Liver (tissue), 9 donors: Measurements from ENCODE around the gene SPRR4. TPM values are rescaled to one million over a fixed set of nuclear protein-coding genes. Genes with fewer than 3 reads are reported as not detected.

Experiments used
- DNase-seq: peaks from one replicate; pipeline ENCODE4 v3.0.0-alpha.2; 2017; ENCODE audit warnings: low spot score
- H3K27ac ChIP-seq, 2 donors: one replicate each; pipeline ENCODE4 v1.7.0; 2013; ENCODE audit warnings: inconsistent platforms in 2 of 2, low read length in 2 of 2, control low read depth in 1 of 2, low read depth in 1 of 2, mild to moderate bottlenecking in 1 of 2
- H3K27me3 ChIP-seq, 4 donors: one replicate each; pipeline versions ENCODE4 v1.6.1 to v1.7.0; 2013; ENCODE audit warnings: low read length in 3 of 4, inconsistent platforms in 1 of 4, mild to moderate bottlenecking in 1 of 4, moderate library complexity in 1 of 4; ENCODE audit not compliant: control insufficient read depth in 4 of 4, insufficient read depth in 4 of 4
- H3K36me3 ChIP-seq, 4 donors: one replicate each; pipeline versions ENCODE4 v1.6.1 to v1.7.0; 2013; ENCODE audit warnings: low read length in 3 of 4, mild to moderate bottlenecking in 3 of 4, low read depth in 1 of 4, moderate library complexity in 1 of 4; ENCODE audit not compliant: control insufficient read depth in 4 of 4, insufficient read depth in 3 of 4
- H3K4me1 ChIP-seq, 4 donors: one replicate each; pipeline versions ENCODE4 v1.6.1 to v1.7.0; 2013; ENCODE audit warnings: low read length in 3 of 4, mild to moderate bottlenecking in 3 of 4, moderate library complexity in 1 of 4; ENCODE audit not compliant: control insufficient read depth in 4 of 4, insufficient read depth in 4 of 4
- H3K4me3 ChIP-seq, 3 donors: one replicate each; pipeline versions ENCODE4 v1.6.1 to v1.7.0; 2013; ENCODE audit warnings: low read length in 3 of 3, control low read depth in 1 of 3, low read depth in 1 of 3, mild to moderate bottlenecking in 1 of 3
- H3K9ac ChIP-seq, 2 donors: one replicate each; pipeline ENCODE4 v1.7.0; 2013; ENCODE audit warnings: low read length in 2 of 2, mild to moderate bottlenecking in 2 of 2, moderate library complexity in 2 of 2, control low read depth in 1 of 2, low read depth in 1 of 2
- H3K9me3 ChIP-seq, 4 donors: one replicate each; pipeline versions ENCODE4 v1.6.1 to v1.7.0; 2013; ENCODE audit warnings: low read length in 3 of 4; ENCODE audit not compliant: control insufficient read depth in 4 of 4
- ATF3 ChIP-seq: IDR thresholded peaks from 2 replicates; pipeline ENCODE4 v1.6.1; 2016; ENCODE audit warnings: antibody characterized with exemption
- CTCF ChIP-seq: fragments of 150-350 bp; IDR thresholded peaks from 2 replicates; pipeline ENCODE4 v1.5.1; 2017; ENCODE audit warnings: improper control_type of control experiment, low read depth, low read length; ENCODE audit not compliant: missing input control
- EGR1 ChIP-seq, 2 donors: IDR thresholded peaks; 2 replicates each; pipeline ENCODE4 v1.6.1; 2016 to 2018; ENCODE audit warnings: antibody characterized with exemption in 2 of 2, low read depth in 2 of 2
- HNF4G ChIP-seq: IDR thresholded peaks from 2 replicates; pipeline ENCODE4 v1.6.1; 2016; ENCODE audit warnings: antibody characterized with exemption
- NR2F2 ChIP-seq: IDR thresholded peaks from 2 replicates; pipeline ENCODE4 v1.6.1; 2016; ENCODE audit warnings: antibody characterized with exemption
- RAD21 ChIP-seq, 2 donors: IDR thresholded peaks; 2 replicates each; pipeline ENCODE4 v1.6.1; 2016; ENCODE audit warnings: antibody characterized with exemption in 2 of 2, mild to moderate bottlenecking in 2 of 2
- REST ChIP-seq: IDR thresholded peaks from 2 replicates; pipeline ENCODE4 v1.6.1; 2016; ENCODE audit warnings: antibody characterized with exemption, mild to moderate bottlenecking
- RXRA ChIP-seq, 2 donors: IDR thresholded peaks; 2 replicates each; pipeline ENCODE4 v1.6.1; 2017 to 2018; ENCODE audit warnings: antibody characterized with exemption in 2 of 2, mild to moderate bottlenecking in 1 of 2
- YY1 ChIP-seq: IDR thresholded peaks from 2 replicates; pipeline ENCODE4 v1.6.1; 2016; ENCODE audit warnings: antibody characterized with exemption, mild to moderate bottlenecking
- WGBS: extraction: QIAGEN DNeasy Blood & Tissue Kit; methylation state at CpG from one replicate; pipeline ENCODE4 v1.1.7; 2013; 5-methylcytosine and 5-hydroxymethylcytosine counted together
- polyA plus RNA-seq, 2 donors: library from polyadenylated mRNA; stranded (reverse) in 1 of 2; unstranded in 1 of 2; fragments of 200-250 nt in 1 of 2; fragments of >200 nt in 1 of 2; fragmentation: Nextera tagmentation in 1 of 2; extraction: Ambion mirVana in 1 of 2; gene quantifications; one replicate each; pipeline versions ENCODE4 v1.2.1 to v1.2.3, GENCODE V29; 2013 to 2015
- total RNA-seq, 2 donors: library from RNA; depleted of rRNA; stranded (reverse); fragments of >200 nt; gene quantifications; one replicate each; pipeline ENCODE4 v1.2.3, GENCODE V29; 2014
- TF ChIP-seq, protein P1 (sequence below): IDR thresholded peaks from 2 replicates; pipeline ENCODE4 v1.6.1; 2016; ENCODE audit warnings: antibody characterized with exemption
- donor health status: healthy.
- donor health status: healthy.
- donor health status: healthy.
- donor health status: healthy.
- donor health status: healthy.

Gene SPRR4
- total and polyA plus RNA-seq, 4 donors, result not detected

- no peak for TF ChIP-seq REST
- TF ChIP-seq NR2F2, result no peak
- TF ChIP-seq YY1, result no peak
Measured at GRCh38 chr1:152993186-152993585, 22.7 kb downstream of the SPRR4 start (continued).

DNA sequence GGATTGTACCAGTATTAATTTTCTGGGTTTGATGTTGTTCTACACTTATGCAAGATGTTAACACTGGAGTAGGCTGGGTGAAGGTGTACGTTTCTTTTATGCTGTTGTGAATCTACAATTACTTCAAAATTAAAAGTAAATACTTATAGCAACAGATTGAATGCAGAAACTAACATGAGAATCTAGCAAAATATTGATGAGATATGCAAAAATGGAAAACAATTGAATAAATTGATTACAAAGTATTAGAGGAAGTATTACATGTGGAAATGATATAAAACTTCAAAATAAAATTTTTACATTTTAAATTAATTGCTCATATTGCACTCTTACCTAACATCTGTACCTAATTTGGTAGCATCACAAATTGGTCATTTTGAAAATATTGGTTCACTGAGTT lies 25.4 kb downstream of the SPRR4 start:
- Histone ChIP-seq H3K4me1 (no peaks in the 10 kb centered on the region), H3K9ac (no peak overlapping the region), H3K36me3 (no peaks in the 10 kb centered on the region), H3K9me3 (no peaks in the 10 kb centered on the region), H3K4me3 (no peak overlapping the region), H3K27ac (no peak overlapping the region), H3K27me3 (peaks cover 0 to 3% (median 0%) of the 10 kb centered on the region in 4 donors)
- TF ChIP-seq CTCF, result no peak
- no peak for TF ChIP-seq RAD21 (IDR thresholded peaks at IDR 0.05)
- TF ChIP-seq NR2F2, result no peak
- TF ChIP-seq EGR1 (IDR thresholded peaks at IDR 0.05; ENCODE audit: low read depth in 2 of 2), result no peak
- no peak for TF ChIP-seq HNF4G
- TF ChIP-seq, protein P1, sequence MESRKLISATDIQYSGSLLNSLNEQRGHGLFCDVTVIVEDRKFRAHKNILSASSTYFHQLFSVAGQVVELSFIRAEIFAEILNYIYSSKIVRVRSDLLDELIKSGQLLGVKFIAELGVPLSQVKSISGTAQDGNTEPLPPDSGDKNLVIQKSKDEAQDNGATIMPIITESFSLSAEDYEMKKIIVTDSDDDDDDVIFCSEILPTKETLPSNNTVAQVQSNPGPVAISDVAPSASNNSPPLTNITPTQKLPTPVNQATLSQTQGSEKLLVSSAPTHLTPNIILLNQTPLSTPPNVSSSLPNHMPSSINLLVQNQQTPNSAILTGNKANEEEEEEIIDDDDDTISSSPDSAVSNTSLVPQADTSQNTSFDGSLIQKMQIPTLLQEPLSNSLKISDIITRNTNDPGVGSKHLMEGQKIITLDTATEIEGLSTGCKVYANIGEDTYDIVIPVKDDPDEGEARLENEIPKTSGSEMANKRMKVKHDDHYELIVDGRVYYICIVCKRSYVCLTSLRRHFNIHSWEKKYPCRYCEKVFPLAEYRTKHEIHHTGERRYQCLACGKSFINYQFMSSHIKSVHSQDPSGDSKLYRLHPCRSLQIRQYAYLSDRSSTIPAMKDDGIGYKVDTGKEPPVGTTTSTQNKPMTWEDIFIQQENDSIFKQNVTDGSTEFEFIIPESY, result no peak
- TF ChIP-seq ATF3, result no peak
- WGBS, result 55% methylated on average over 1 of the region's 1 CpG
- no peak for DNase-seq

DNA sequence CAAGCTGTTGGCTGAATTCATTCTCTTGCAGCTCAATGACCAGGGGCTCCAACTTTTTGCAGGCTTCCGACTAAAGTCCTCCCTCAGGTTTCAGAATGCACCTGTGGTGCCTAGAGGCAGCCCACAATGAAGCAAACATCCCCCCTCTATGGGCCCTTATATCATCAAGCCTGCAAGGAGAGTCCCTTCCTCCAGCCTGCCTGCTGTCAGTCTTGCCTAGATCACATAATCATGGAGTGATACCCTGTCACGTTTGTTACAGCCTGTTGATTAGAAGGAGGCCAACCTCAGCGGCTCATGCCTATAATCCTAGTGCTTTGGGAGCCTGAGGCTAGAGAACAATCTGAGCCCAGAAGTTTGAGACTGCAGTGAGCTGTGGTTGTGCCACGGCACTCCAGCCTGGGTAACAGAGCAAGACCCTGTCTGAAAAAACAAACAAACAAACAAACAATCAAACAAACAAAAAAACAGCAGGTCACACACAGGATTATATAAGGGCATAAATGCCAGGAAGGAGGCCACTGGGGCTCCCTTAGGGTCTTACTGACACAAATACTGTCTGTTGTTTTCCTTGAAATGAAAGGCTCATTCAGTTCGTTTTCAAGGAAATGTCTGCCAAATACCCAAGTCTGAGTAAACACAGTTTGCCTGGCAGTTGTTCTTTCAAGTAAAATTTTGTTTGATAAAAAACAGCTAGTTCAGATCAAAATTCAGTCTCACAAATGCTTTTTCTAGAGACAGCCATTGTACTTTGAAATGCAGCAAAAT lies 26.4 kb downstream of the SPRR4 start:
- no peak overlapping the region for H3K9ac ChIP-seq
- TF ChIP-seq RXRA (IDR thresholded peaks at IDR 0.05), result no peak
- H3K27me3 ChIP-seq, result peaks cover 0 to 2% (median 0%) of the 10 kb centered on the region in 4 donors
- 34% methylated on average over 5 of the region's 5 CpGs for WGBS
- no peak overlapping the region for H3K27ac ChIP-seq
- H3K9me3 ChIP-seq, result no peaks in the 10 kb centered on the region
- no peaks in the 10 kb centered on the region for H3K4me1 ChIP-seq
- H3K36me3 ChIP-seq, result no peaks in the 10 kb centered on the region
- DNase-seq, result no peak
- no peak overlapping the region for H3K4me3 ChIP-seq
